Measurements from ENCODE around the gene RBM5.

- TF ChIP-seq CTCF (IDR thresholded peaks at IDR 0.05; ENCODE audit: low read length) (no peak), EZH2 (optimal IDR thresholded peaks at IDR 0.05; ENCODE audit: low read depth, low read length) (no peak)
Measured at GRCh38 chr3:50120364-50121071, 31.8 kb downstream of the RBM5 start.
